Stimulated activated CD4-positive, alpha-beta T cell treated with anti-CD3 and anti-CD28 coated beads, Interleukin-1b, Interleukin-23, amount 100 ng/mL, for 48 hours (primary cell): ENCODE measurements around the gene RGS19.

Source experiments
- DNase-seq: peaks from one replicate; pipeline ENCODE4 v3.0.0-alpha.2; 2020

Gene RGS19

GRCh38 chr20:64032706-64033624 lies 46.4 kb downstream of the RGS19 start:
- no peak for DNase-seq

- no peak for DNase-seq
Measured at GRCh38 chr20:64031822-64032314, 47.5 kb downstream of the RGS19 start.

- no peak for DNase-seq
Measured at GRCh38 chr20:64030371-64031134, 48.8 kb downstream of the RGS19 start.

- no peak for DNase-seq
Measured at GRCh38 chr20:64029293-64030117, 49.8 kb downstream of the RGS19 start.

- DNase-seq = no peak
Measured at GRCh38 chr20:64027981-64028685, 51.2 kb downstream of the RGS19 start.

GRCh38 chr20:64025826-64026412 lies 53.4 kb downstream of the RGS19 start:
- no peak for DNase-seq

- DNase-seq = no peak
Measured at GRCh38 chr20:64025101-64025825, 54.1 kb downstream of the RGS19 start.

GRCh38 chr20:64024141-64024990 lies 55.0 kb downstream of the RGS19 start:
- DNase-seq = no peak

- DNase-seq = no peak
Measured at GRCh38 chr20:64023361-64024140, 55.8 kb downstream of the RGS19 start.
